ENCODE data around the gene SLC13A1. TPM values are rescaled to one million over a fixed set of nuclear protein-coding genes. Genes with fewer than 3 reads are reported as not detected.

The SLC13A1 gene
- total RNA-seq, 1 donor from 2014 or later = not detected

DNA sequence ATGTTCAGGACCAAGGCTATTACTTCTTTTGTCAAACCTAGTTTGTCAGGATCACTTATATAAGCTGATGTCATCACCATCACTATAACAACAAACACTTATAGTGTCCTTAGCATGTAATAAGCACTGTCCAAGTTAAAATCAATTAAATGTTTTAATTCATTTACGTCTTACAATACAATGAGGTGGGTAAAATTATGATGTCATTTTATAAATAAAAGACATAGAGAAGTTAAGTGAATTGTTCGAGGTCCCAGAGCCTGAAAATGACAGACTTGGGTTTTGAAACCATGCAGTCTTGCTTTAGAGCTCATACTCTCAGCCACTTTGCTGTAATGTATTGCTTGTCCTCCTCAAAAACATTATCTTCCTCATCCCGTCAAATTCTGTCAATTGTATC lies 48.3 kb downstream of the SLC13A1 start:
- DNase-seq (ENCODE audit: low spot score) = no peak
- H3K9me3 Mint-ChIP-seq (ENCODE audit: unreplicated experiment) = no peaks in the 10 kb centered on the region
- H3K4me3 Mint-ChIP-seq (ENCODE audit: unreplicated experiment) = no peak overlapping the region
- no peaks in the 10 kb centered on the region for H3K36me3 Mint-ChIP-seq (ENCODE audit: low read depth, unreplicated experiment)
- no peaks in the 10 kb centered on the region for H3K27me3 Mint-ChIP-seq (ENCODE audit: unreplicated experiment)
- H3K27ac Mint-ChIP-seq (ENCODE audit: unreplicated experiment) = no peak overlapping the region
- H3K4me1 Mint-ChIP-seq (ENCODE audit: unreplicated experiment) = peaks cover 7% of the 10 kb centered on the region
- TF ChIP-seq, protein P1, sequence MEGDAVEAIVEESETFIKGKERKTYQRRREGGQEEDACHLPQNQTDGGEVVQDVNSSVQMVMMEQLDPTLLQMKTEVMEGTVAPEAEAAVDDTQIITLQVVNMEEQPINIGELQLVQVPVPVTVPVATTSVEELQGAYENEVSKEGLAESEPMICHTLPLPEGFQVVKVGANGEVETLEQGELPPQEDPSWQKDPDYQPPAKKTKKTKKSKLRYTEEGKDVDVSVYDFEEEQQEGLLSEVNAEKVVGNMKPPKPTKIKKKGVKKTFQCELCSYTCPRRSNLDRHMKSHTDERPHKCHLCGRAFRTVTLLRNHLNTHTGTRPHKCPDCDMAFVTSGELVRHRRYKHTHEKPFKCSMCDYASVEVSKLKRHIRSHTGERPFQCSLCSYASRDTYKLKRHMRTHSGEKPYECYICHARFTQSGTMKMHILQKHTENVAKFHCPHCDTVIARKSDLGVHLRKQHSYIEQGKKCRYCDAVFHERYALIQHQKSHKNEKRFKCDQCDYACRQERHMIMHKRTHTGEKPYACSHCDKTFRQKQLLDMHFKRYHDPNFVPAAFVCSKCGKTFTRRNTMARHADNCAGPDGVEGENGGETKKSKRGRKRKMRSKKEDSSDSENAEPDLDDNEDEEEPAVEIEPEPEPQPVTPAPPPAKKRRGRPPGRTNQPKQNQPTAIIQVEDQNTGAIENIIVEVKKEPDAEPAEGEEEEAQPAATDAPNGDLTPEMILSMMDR (IDR thresholded peaks at IDR 0.05; ENCODE audit: unreplicated experiment) = no peak

DNA sequence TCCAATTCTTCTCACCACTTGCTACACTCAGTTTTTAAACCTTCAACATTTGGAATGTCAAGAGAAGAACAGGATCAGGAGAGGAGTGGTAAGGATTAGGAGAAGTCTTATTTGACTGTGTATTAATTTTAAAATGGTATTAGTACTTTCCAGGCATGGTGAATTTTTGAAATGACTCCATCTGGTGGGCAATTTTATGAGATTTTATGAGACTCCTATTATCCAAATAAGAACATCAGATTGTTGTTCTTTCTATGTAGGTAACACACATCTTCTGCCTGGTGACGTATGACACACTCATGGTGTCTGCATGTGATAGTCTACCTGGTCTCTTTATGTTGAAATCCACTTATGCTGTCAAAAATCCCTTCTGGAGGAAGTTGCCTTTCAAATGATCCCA lies 51.0 kb downstream of the SLC13A1 start:
- TF ChIP-seq, protein P1 (IDR thresholded peaks at IDR 0.05; ENCODE audit: unreplicated experiment) = no peak
- Mint-ChIP-seq H3K4me3 (ENCODE audit: unreplicated experiment) (no peak overlapping the region), H3K9me3 (ENCODE audit: unreplicated experiment) (no peaks in the 10 kb centered on the region), H3K27me3 (ENCODE audit: unreplicated experiment) (no peaks in the 10 kb centered on the region), H3K27ac (ENCODE audit: unreplicated experiment) (no peak overlapping the region), H3K36me3 (ENCODE audit: low read depth, unreplicated experiment) (no peaks in the 10 kb centered on the region), H3K4me1 (ENCODE audit: unreplicated experiment) (peaks cover 7% of the 10 kb centered on the region)
- DNase-seq (ENCODE audit: low spot score) = no peak

DNA sequence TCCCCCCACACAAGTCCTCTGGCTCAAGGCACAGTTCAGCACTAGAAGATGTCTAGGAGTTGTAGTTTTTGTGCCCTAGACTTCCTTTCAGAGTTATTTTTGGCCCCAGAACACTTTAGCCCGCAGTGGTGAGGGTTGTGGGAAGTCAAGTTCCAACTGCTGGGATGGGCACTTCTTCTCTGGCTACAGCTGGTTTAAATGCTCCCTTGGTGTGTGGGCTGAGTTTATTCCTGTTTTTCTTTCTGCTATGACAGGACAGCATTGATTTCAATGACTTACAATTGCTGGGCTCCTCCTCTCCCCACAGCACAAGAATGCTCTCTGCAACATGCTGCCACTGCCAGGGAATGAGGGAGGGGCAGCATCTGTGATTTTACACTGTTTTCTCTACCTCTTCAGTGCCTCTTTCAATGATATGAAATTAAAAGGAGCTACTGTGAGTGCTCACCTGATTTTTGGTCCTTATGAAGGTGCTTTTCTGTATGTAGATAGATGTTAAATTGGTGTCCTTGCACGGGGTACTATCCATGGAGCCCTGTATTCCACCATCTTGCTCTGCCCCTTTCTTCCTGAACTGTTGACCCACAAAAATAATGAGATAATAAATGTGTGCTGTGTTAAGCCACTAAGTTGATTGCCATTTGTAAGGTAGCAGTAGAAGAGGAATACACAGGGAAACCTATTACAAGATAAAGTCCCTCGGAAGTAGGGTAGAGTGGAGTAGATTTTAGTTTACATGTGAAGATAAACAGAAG lies 56.3 kb downstream of the SLC13A1 start:
- DNase-seq (ENCODE audit: low spot score) = no peak
- H3K4me3 Mint-ChIP-seq (ENCODE audit: unreplicated experiment) = no peak overlapping the region
- TF ChIP-seq, protein P1 (IDR thresholded peaks at IDR 0.05; ENCODE audit: unreplicated experiment) = no peak
- H3K27me3 Mint-ChIP-seq (ENCODE audit: unreplicated experiment) = no peaks in the 10 kb centered on the region
- no peak overlapping the region for H3K27ac Mint-ChIP-seq (ENCODE audit: unreplicated experiment)
- no peaks in the 10 kb centered on the region for H3K9me3 Mint-ChIP-seq (ENCODE audit: unreplicated experiment)
- H3K36me3 Mint-ChIP-seq (ENCODE audit: low read depth, unreplicated experiment) = no peaks in the 10 kb centered on the region
- H3K4me1 Mint-ChIP-seq (ENCODE audit: unreplicated experiment) = peaks cover 3% of the 10 kb centered on the region

DNA sequence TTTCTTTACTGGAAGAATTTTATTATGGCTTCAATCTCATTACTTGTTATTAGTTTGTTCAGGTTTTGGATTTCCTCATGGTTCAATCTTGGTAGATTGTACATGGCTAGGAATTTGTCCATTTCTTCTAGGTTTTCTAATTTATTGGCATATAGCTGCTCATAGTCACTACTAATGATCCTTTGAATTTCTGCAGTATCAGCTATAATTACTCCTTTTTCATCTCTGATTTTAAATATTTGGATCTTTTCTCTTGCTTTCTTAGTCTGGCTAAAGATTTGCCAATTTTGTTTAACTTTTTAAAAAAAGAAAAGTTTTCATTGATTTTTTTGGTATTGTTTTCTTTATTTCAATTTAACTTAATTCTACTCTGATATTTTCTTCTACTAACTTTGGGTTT lies 59.2 kb downstream of the SLC13A1 start:
- no peaks in the 10 kb centered on the region for H3K36me3 Mint-ChIP-seq (ENCODE audit: low read depth, unreplicated experiment)
- H3K9me3 Mint-ChIP-seq (ENCODE audit: unreplicated experiment) = no peaks in the 10 kb centered on the region
- no peak overlapping the region for H3K4me3 Mint-ChIP-seq (ENCODE audit: unreplicated experiment)
- H3K27me3 Mint-ChIP-seq (ENCODE audit: unreplicated experiment) = no peaks in the 10 kb centered on the region
- no peak overlapping the region for H3K27ac Mint-ChIP-seq (ENCODE audit: unreplicated experiment)
- DNase-seq (ENCODE audit: low spot score) = no peak
- TF ChIP-seq, protein P1 (IDR thresholded peaks at IDR 0.05; ENCODE audit: unreplicated experiment) = no peak
- peaks cover 7% of the 10 kb centered on the region for H3K4me1 Mint-ChIP-seq (ENCODE audit: unreplicated experiment)

DNA sequence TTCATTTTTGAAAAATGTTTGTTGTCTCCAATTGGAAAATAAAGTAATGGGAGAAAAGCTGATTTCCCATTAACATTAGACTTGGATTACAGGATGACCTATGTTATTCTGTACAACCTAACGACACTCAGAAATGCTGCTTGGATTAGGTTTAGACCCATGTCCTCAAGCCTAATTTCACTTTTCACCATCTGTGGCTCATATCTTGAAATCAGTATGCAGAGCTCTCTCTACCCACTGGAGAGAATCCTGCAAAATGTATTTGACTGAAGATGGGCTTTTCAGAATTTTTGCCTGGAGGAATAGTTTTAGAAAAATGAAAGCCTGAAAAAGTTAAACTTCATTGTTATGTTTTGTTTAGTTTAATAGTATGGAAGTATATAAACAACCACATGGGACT lies 63.8 kb downstream of the SLC13A1 start:
- no peak for DNase-seq (ENCODE audit: low spot score)
- H3K27ac Mint-ChIP-seq (ENCODE audit: unreplicated experiment) = no peak overlapping the region
- no peaks in the 10 kb centered on the region for H3K27me3 Mint-ChIP-seq (ENCODE audit: unreplicated experiment)
- H3K9me3 Mint-ChIP-seq (ENCODE audit: unreplicated experiment) = no peaks in the 10 kb centered on the region
- no peaks in the 10 kb centered on the region for H3K36me3 Mint-ChIP-seq (ENCODE audit: low read depth, unreplicated experiment)
- H3K4me3 Mint-ChIP-seq (ENCODE audit: unreplicated experiment) = no peak overlapping the region
- TF ChIP-seq, protein P1 (IDR thresholded peaks at IDR 0.05; ENCODE audit: unreplicated experiment) = no peak
- peaks cover 7% of the 10 kb centered on the region for H3K4me1 Mint-ChIP-seq (ENCODE audit: unreplicated experiment)

Data from endothelial cell (in vitro differentiated cells).